ENCODE measurements around the gene ITGB1BP2. TPM values are rescaled to one million over a fixed set of nuclear protein-coding genes. Genes with fewer than 3 reads are reported as not detected.
A peak's percentile ranks its signal among the peaks of the same experiment; 100 is the strongest.

The ITGB1BP2 gene
- total and polyA plus RNA-seq, 2 of the 13 experiments (the other 11 are each of a cell fraction or from before 2014, with no cell fraction given) = 0.90 to 2.2 TPM

DNA sequence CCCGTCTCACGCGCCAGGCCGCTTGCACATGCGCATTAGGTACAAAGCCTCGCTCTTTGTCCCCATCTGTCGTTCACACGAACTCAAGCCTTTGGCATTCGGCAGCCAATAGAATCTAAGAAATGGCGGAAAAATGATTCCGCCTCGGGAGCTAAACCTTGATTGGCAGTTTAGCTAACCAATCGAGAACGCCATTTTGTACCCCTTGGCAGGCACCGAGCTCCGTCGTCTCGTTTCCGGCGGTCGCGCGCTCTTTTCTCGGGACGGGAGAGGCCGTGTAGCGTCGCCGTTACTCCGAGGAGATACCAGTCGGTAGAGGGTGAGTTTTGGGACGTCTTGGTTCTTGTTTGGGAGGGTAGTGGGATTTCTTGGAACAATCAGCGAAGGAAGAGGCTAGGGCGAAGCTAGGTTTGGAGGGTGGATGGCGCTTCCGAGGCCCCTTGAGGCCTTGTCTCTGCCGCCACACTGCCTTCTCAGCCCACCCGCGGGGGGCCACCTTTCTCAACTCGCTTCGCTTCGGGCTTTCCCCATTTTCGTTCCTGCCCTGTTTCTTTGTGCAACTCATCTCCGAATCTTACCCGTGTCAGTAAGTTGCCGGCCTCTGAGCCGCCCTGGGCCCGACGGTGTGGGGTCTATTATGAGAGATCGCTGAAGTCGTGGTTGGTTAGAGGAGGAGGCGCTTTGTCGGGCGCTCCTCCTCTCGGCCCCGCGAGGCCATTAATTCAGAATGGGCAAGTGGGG, 18.0 kb upstream of the ITGB1BP2 start, which contains the start of gene NONO (continued):
- no peak for TF ChIP-seq TOPORS (CRISPR knock-in tag; IDR thresholded peaks at IDR 0.05)
- no peak for TF ChIP-seq KDM6A (CRISPR knock-in tag; IDR thresholded peaks at IDR 0.05; ENCODE audit: low read depth)
- TF ChIP-seq ZNF891 (CRISPR knock-in tag; IDR thresholded peaks at IDR 0.05) = 0 out of 2 replicates have a peak, but pooled peaks have one; percentile 37
- TF ChIP-seq THAP11 (CRISPR knock-in tag; IDR thresholded peaks at IDR 0.05) = peak; percentile 63
- TF ChIP-seq, protein P1, sequence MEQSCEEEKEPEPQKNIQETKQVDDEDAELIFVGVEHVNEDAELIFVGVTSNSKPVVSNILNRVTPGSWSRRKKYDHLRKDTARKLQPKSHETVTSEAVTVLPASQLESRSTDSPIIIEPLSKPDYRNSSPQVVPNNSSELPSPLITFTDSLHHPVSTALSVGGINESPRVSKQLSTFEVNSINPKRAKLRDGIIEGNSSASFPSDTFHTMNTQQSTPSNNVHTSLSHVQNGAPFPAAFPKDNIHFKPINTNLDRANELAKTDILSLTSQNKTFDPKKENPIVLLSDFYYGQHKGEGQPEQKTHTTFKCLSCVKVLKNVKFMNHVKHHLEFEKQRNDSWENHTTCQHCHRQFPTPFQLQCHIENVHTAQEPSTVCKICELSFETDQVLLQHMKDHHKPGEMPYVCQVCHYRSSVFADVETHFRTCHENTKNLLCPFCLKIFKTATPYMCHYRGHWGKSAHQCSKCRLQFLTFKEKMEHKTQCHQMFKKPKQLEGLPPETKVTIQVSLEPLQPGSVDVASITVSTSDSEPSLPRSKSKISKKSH (CRISPR knock-in tag; IDR thresholded peaks at IDR 0.05; ENCODE audit: borderline replicate concordance) = no peak
- TF ChIP-seq, protein P2, sequence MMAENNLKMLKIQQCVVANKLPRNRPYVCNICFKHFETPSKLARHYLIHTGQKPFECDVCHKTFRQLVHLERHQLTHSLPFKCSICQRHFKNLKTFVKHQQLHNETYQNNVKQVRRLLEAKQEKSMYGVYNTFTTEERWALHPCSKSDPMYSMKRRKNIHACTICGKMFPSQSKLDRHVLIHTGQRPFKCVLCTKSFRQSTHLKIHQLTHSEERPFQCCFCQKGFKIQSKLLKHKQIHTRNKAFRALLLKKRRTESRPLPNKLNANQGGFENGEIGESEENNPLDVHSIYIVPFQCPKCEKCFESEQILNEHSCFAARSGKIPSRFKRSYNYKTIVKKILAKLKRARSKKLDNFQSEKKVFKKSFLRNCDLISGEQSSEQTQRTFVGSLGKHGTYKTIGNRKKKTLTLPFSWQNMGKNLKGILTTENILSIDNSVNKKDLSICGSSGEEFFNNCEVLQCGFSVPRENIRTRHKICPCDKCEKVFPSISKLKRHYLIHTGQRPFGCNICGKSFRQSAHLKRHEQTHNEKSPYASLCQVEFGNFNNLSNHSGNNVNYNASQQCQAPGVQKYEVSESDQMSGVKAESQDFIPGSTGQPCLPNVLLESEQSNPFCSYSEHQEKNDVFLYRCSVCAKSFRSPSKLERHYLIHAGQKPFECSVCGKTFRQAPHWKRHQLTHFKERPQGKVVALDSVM (CRISPR knock-in tag; IDR thresholded peaks at IDR 0.05) = no peak; the same call in 1 of the 2 replicates
- no peak for TF ChIP-seq ARNTL (CRISPR knock-in tag; IDR thresholded peaks at IDR 0.05)
- no peak for TF ChIP-seq GTF3A (CRISPR knock-in tag; conservative IDR thresholded peaks at IDR 0.05)
- TF ChIP-seq, protein P3, sequence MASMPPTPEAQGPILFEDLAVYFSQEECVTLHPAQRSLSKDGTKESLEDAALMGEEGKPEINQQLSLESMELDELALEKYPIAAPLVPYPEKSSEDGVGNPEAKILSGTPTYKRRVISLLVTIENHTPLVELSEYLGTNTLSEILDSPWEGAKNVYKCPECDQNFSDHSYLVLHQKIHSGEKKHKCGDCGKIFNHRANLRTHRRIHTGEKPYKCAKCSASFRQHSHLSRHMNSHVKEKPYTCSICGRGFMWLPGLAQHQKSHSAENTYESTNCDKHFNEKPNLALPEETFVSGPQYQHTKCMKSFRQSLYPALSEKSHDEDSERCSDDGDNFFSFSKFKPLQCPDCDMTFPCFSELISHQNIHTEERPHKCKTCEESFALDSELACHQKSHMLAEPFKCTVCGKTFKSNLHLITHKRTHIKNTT (CRISPR knock-in tag; IDR thresholded peaks at IDR 0.05) = no peak
- TF ChIP-seq, protein P4, sequence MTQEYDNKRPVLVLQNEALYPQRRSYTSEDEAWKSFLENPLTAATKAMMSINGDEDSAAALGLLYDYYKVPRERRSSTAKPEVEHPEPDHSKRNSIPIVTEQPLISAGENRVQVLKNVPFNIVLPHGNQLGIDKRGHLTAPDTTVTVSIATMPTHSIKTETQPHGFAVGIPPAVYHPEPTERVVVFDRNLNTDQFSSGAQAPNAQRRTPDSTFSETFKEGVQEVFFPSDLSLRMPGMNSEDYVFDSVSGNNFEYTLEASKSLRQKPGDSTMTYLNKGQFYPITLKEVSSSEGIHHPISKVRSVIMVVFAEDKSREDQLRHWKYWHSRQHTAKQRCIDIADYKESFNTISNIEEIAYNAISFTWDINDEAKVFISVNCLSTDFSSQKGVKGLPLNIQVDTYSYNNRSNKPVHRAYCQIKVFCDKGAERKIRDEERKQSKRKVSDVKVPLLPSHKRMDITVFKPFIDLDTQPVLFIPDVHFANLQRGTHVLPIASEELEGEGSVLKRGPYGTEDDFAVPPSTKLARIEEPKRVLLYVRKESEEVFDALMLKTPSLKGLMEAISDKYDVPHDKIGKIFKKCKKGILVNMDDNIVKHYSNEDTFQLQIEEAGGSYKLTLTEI (CRISPR knock-in tag; conservative IDR thresholded peaks at IDR 0.05) = no peak
- TF ChIP-seq, protein P5, sequence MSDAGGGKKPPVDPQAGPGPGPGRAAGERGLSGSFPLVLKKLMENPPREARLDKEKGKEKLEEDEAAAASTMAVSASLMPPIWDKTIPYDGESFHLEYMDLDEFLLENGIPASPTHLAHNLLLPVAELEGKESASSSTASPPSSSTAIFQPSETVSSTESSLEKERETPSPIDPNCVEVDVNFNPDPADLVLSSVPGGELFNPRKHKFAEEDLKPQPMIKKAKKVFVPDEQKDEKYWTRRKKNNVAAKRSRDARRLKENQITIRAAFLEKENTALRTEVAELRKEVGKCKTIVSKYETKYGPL (CRISPR knock-in tag; IDR thresholded peaks at IDR 0.05) = no peak
- no peak for TF ChIP-seq ZNF782 (CRISPR knock-in tag; IDR thresholded peaks at IDR 0.05; ENCODE audit: borderline replicate concordance)
- TF ChIP-seq SMAD3 (CRISPR knock-in tag; IDR thresholded peaks at IDR 0.05) = no peak
- no peak for TF ChIP-seq TAF15 (IDR thresholded peaks at IDR 0.05; ENCODE audit: low read depth, low read length, poor library complexity, severe bottlenecking)
- TF ChIP-seq BRCA1 (CRISPR knock-in tag; IDR thresholded peaks at IDR 0.05) = no peak
- TF ChIP-seq PRPF4 (IDR thresholded peaks at IDR 0.05; ENCODE audit: low read depth, low read length, poor library complexity, severe bottlenecking) = no peak
- TF ChIP-seq, protein P6, sequence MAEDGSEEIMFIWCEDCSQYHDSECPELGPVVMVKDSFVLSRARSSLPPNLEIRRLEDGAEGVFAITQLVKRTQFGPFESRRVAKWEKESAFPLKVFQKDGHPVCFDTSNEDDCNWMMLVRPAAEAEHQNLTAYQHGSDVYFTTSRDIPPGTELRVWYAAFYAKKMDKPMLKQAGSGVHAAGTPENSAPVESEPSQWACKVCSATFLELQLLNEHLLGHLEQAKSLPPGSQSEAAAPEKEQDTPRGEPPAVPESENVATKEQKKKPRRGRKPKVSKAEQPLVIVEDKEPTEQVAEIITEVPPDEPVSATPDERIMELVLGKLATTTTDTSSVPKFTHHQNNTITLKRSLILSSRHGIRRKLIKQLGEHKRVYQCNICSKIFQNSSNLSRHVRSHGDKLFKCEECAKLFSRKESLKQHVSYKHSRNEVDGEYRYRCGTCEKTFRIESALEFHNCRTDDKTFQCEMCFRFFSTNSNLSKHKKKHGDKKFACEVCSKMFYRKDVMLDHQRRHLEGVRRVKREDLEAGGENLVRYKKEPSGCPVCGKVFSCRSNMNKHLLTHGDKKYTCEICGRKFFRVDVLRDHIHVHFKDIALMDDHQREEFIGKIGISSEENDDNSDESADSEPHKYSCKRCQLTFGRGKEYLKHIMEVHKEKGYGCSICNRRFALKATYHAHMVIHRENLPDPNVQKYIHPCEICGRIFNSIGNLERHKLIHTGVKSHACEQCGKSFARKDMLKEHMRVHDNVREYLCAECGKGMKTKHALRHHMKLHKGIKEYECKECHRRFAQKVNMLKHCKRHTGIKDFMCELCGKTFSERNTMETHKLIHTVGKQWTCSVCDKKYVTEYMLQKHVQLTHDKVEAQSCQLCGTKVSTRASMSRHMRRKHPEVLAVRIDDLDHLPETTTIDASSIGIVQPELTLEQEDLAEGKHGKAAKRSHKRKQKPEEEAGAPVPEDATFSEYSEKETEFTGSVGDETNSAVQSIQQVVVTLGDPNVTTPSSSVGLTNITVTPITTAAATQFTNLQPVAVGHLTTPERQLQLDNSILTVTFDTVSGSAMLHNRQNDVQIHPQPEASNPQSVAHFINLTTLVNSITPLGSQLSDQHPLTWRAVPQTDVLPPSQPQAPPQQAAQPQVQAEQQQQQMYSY (CRISPR knock-in tag; IDR thresholded peaks at IDR 0.05) = peak; percentile 64; the same call in 1 of the 2 replicates
- TF ChIP-seq SALL2 (CRISPR knock-in tag; IDR thresholded peaks at IDR 0.05) = no peak
